ENCODE results near the gene PNMA8C.
A peak's percentile ranks its signal among the peaks of the same experiment; 100 is the strongest.
"Not testable (repeated sequence)": the region's sequence is repeated elsewhere in the genome, so short reads cannot be mapped to it uniquely, and the experiment has no call there.

Gene PNMA8C

GRCh38 chr19:46386151-46386550 is 42.6 kb downstream of the PNMA8C start:
- no peak overlapping the region for H3K4me3 ChIP-seq (ENCODE audit: low read depth in 1 of 2, low read length in 2 of 2)
- H3K4me1 ChIP-seq (ENCODE audit: control insufficient read depth in 1 of 2, insufficient read depth in 2 of 2, low read length in 2 of 2), result no peaks in the 10 kb centered on the region
- no peaks in the 10 kb centered on the region for H3K27me3 ChIP-seq (ENCODE audit: low read depth, low read length)
- no peak overlapping the region for H3K27ac ChIP-seq (ENCODE audit: low read length)
- H3K36me3 ChIP-seq (ENCODE audit: control insufficient read depth in 1 of 2, insufficient read depth in 2 of 2, low read length in 2 of 2), result peaks cover 45 to 84% of the 10 kb centered on the region in 2 donors
- no peaks in the 10 kb centered on the region for H3K9me3 ChIP-seq (ENCODE audit: control insufficient read depth in 1 of 2, low read length in 2 of 2)

- Histone ChIP-seq H3K36me3 (ENCODE audit: control insufficient read depth in 1 of 2, insufficient read depth in 2 of 2, low read length in 2 of 2) (peaks cover 45 to 84% of the 10 kb centered on the region in 2 donors), H3K27ac (ENCODE audit: low read length) (no peak overlapping the region), H3K9me3 (ENCODE audit: control insufficient read depth in 1 of 2, low read length in 2 of 2) (no peaks in the 10 kb centered on the region), H3K4me3 (ENCODE audit: low read depth in 1 of 2, low read length in 2 of 2) (no peak overlapping the region), H3K27me3 (ENCODE audit: low read depth, low read length) (no peaks in the 10 kb centered on the region), H3K4me1 (ENCODE audit: control insufficient read depth in 1 of 2, insufficient read depth in 2 of 2, low read length in 2 of 2) (no peaks in the 10 kb centered on the region)
Measured at GRCh38 chr19:46385636-46386035, 43.1 kb downstream of the PNMA8C start.

- H3K4me3 ChIP-seq (ENCODE audit: low read depth in 1 of 2, low read length in 2 of 2), result no peak overlapping the region
- no peaks in the 10 kb centered on the region for H3K27me3 ChIP-seq (ENCODE audit: low read depth, low read length)
- no peaks in the 10 kb centered on the region for H3K9me3 ChIP-seq (ENCODE audit: control insufficient read depth in 1 of 2, low read length in 2 of 2)
- H3K4me1 ChIP-seq (ENCODE audit: control insufficient read depth in 1 of 2, insufficient read depth in 2 of 2, low read length in 2 of 2), result no peaks in the 10 kb centered on the region
- H3K36me3 ChIP-seq (ENCODE audit: control insufficient read depth in 1 of 2, insufficient read depth in 2 of 2, low read length in 2 of 2), result peaks cover 36 to 73% of the 10 kb centered on the region in 2 donors
- no peak overlapping the region for H3K27ac ChIP-seq (ENCODE audit: low read length)
Measured at GRCh38 chr19:46384396-46384795, 44.3 kb downstream of the PNMA8C start.

- Histone ChIP-seq H3K27ac (ENCODE audit: low read length) (no peak overlapping the region), H3K27me3 (ENCODE audit: low read depth, low read length) (no peaks in the 10 kb centered on the region), H3K36me3 (ENCODE audit: control insufficient read depth in 1 of 2, insufficient read depth in 2 of 2, low read length in 2 of 2) (peaks cover 32 to 69% of the 10 kb centered on the region in 2 donors)
Measured at GRCh38 chr19:46383846-46384245, 44.9 kb downstream of the PNMA8C start.

GRCh38 chr19:46383171-46383815 is 45.4 kb downstream of the PNMA8C start:
- H3K4me3 ChIP-seq (ENCODE audit: low read depth in 1 of 2, low read length in 2 of 2), result no peak overlapping the region
- H3K27me3 ChIP-seq (ENCODE audit: low read depth, low read length), result no peaks in the 10 kb centered on the region
- H3K36me3 ChIP-seq (ENCODE audit: control insufficient read depth in 1 of 2, insufficient read depth in 2 of 2, low read length in 2 of 2), result peaks cover 28 to 63% of the 10 kb centered on the region in 2 donors
- peaks cover 2 to 6% of the 10 kb centered on the region in 2 donors for H3K4me1 ChIP-seq (ENCODE audit: control insufficient read depth in 1 of 2, insufficient read depth in 2 of 2, low read length in 2 of 2)
- no peak overlapping the region for H3K27ac ChIP-seq (ENCODE audit: low read length)
- H3K9me3 ChIP-seq (ENCODE audit: control insufficient read depth in 1 of 2, low read length in 2 of 2), result no peaks in the 10 kb centered on the region

More at GRCh38 chr19:46383846-46384245, 44.9 kb downstream of the PNMA8C start:
- peaks cover 0 to under 1% of the 10 kb centered on the region in 2 donors for H3K4me1 ChIP-seq (ENCODE audit: control insufficient read depth in 1 of 2, insufficient read depth in 2 of 2, low read length in 2 of 2)
- no peak overlapping the region for H3K4me3 ChIP-seq (ENCODE audit: low read depth in 1 of 2, low read length in 2 of 2)
- no peaks in the 10 kb centered on the region for H3K9me3 ChIP-seq (ENCODE audit: control insufficient read depth in 1 of 2, low read length in 2 of 2)

- Histone ChIP-seq H3K4me3 (ENCODE audit: low read depth in 1 of 2, low read length in 2 of 2) (no peak overlapping the region), H3K27me3 (ENCODE audit: low read depth, low read length) (no peaks in the 10 kb centered on the region), H3K4me1 (ENCODE audit: control insufficient read depth in 1 of 2, insufficient read depth in 2 of 2, low read length in 2 of 2) (peaks cover 5 to 15% of the 10 kb centered on the region in 2 donors), H3K27ac (ENCODE audit: low read length) (no peak overlapping the region), H3K9me3 (ENCODE audit: control insufficient read depth in 1 of 2, low read length in 2 of 2) (no peaks in the 10 kb centered on the region), H3K36me3 (ENCODE audit: control insufficient read depth in 1 of 2, insufficient read depth in 2 of 2, low read length in 2 of 2) (peaks cover 30 to 56% of the 10 kb centered on the region in 2 donors)
Measured at GRCh38 chr19:46381756-46382345, 46.9 kb downstream of the PNMA8C start.

- H3K4me1 ChIP-seq (ENCODE audit: control insufficient read depth in 1 of 2, insufficient read depth in 2 of 2, low read length in 2 of 2), result peaks cover 5 to 15% of the 10 kb centered on the region in 2 donors
- H3K9me3 ChIP-seq (ENCODE audit: control insufficient read depth in 1 of 2, low read length in 2 of 2), result no peaks in the 10 kb centered on the region
- H3K27me3 ChIP-seq (ENCODE audit: low read depth, low read length), result no peaks in the 10 kb centered on the region
- H3K4me3 ChIP-seq (ENCODE audit: low read depth in 1 of 2, low read length in 2 of 2), result no peak overlapping the region
- H3K27ac ChIP-seq (ENCODE audit: low read length), result no peak overlapping the region
- peaks cover 33 to 56% of the 10 kb centered on the region in 2 donors for H3K36me3 ChIP-seq (ENCODE audit: control insufficient read depth in 1 of 2, insufficient read depth in 2 of 2, low read length in 2 of 2)
Measured at GRCh38 chr19:46381346-46381745, 47.4 kb downstream of the PNMA8C start.

- Histone ChIP-seq H3K36me3 (ENCODE audit: control insufficient read depth in 1 of 2, insufficient read depth in 2 of 2, low read length in 2 of 2) (peaks cover 38 to 62% of the 10 kb centered on the region in 2 donors), H3K4me3 (ENCODE audit: low read depth in 1 of 2, low read length in 2 of 2) (no peak overlapping the region), H3K4me1 (ENCODE audit: control insufficient read depth in 1 of 2, insufficient read depth in 2 of 2, low read length in 2 of 2) (peaks cover 5 to 15% of the 10 kb centered on the region in 2 donors), H3K9me3 (ENCODE audit: control insufficient read depth in 1 of 2, low read length in 2 of 2) (no peaks in the 10 kb centered on the region), H3K27ac (ENCODE audit: low read length) (no peak overlapping the region), H3K27me3 (ENCODE audit: low read depth, low read length) (no peaks in the 10 kb centered on the region)
Measured at GRCh38 chr19:46380690-46381089, 48.0 kb downstream of the PNMA8C start.

GRCh38 chr19:46378268-46378667 is 50.5 kb downstream of the PNMA8C start:
- H3K4me1 ChIP-seq (ENCODE audit: control insufficient read depth in 1 of 2, insufficient read depth in 2 of 2, low read length in 2 of 2), result peaks cover 5 to 24% of the 10 kb centered on the region in 2 donors
- H3K27me3 ChIP-seq (ENCODE audit: low read depth, low read length), result no peaks in the 10 kb centered on the region
- H3K4me3 ChIP-seq (ENCODE audit: low read depth in 1 of 2, low read length in 2 of 2), result no peak overlapping the region
- H3K9me3 ChIP-seq (ENCODE audit: control insufficient read depth in 1 of 2, low read length in 2 of 2), result no peaks in the 10 kb centered on the region
- peak overlapping the region; percentile 50 for H3K27ac ChIP-seq (ENCODE audit: low read length)
- peaks cover 21 to 42% of the 10 kb centered on the region in 2 donors for H3K36me3 ChIP-seq (ENCODE audit: control insufficient read depth in 1 of 2, insufficient read depth in 2 of 2, low read length in 2 of 2)

- H3K27me3 ChIP-seq (ENCODE audit: low read depth, low read length), result no peaks in the 10 kb centered on the region
- peaks cover 16 to 28% of the 10 kb centered on the region in 2 donors for H3K36me3 ChIP-seq (ENCODE audit: control insufficient read depth in 1 of 2, insufficient read depth in 2 of 2, low read length in 2 of 2)
- H3K4me3 ChIP-seq (ENCODE audit: low read depth in 1 of 2, low read length in 2 of 2), result no peak overlapping the region
- no peak overlapping the region for H3K27ac ChIP-seq (ENCODE audit: low read length)
- no peaks in the 10 kb centered on the region for H3K9me3 ChIP-seq (ENCODE audit: control insufficient read depth in 1 of 2, low read length in 2 of 2)
- H3K4me1 ChIP-seq (ENCODE audit: control insufficient read depth in 1 of 2, insufficient read depth in 2 of 2, low read length in 2 of 2), result peaks cover 5 to 32% of the 10 kb centered on the region in 2 donors
Measured at GRCh38 chr19:46376241-46377153, 52.2 kb downstream of the PNMA8C start.

GRCh38 chr19:46375476-46376067 is 53.2 kb downstream of the PNMA8C start:
- Histone ChIP-seq H3K36me3 (ENCODE audit: control insufficient read depth in 1 of 2, insufficient read depth in 2 of 2, low read length in 2 of 2) (peaks cover 16 to 20% of the 10 kb centered on the region in 2 donors), H3K4me1 (ENCODE audit: control insufficient read depth in 1 of 2, insufficient read depth in 2 of 2, low read length in 2 of 2) (peaks cover 5 to 32% of the 10 kb centered on the region in 2 donors)
- not testable (repeated sequence) for H3K27me3 ChIP-seq (ENCODE audit: low read depth, low read length); H3K9me3 ChIP-seq (ENCODE audit: control insufficient read depth in 1 of 2, low read length in 2 of 2); H3K27ac ChIP-seq (ENCODE audit: low read length); H3K4me3 ChIP-seq (ENCODE audit: low read depth in 1 of 2, low read length in 2 of 2)
